NCI-H2227 (cell line): ENCODE results near the gene C1QA.

Source experiments
- DNase-seq: peaks from one replicate; lab custom pipeline; 2025; ENCODE audit not compliant: unreplicated experiment; lab: John Stamatoyannopoulos, UW

The C1QA gene

GRCh38 chr1:22636353-22636752 is at the start of gene C1QA:
Gene C1QA, plus strand, starts transcription at chr1:22636628. Its CDS starts 989 bp downstream, at chr1:22637617.
- no peak for DNase-seq

GRCh38 chr1:22587247-22587646 is 49.2 kb upstream of the C1QA start:
- DNase-seq, result no peak

- no peak for DNase-seq
Observed at GRCh38 chr1:22588899-22589422, 47.5 kb upstream of the C1QA start.

GRCh38 chr1:22591576-22591975 is 44.9 kb upstream of the C1QA start:
- no peak for DNase-seq

GRCh38 chr1:22592051-22592450 is 44.4 kb upstream of the C1QA start:
- no peak for DNase-seq

- DNase-seq, result no peak
Observed at GRCh38 chr1:22592919-22593790, 43.3 kb upstream of the C1QA start.

- DNase-seq, result no peak
Observed at GRCh38 chr1:22594396-22594795, 42.0 kb upstream of the C1QA start.

- DNase-seq, result no peak
Observed at GRCh38 chr1:22595108-22595507, 41.3 kb upstream of the C1QA start.

- no peak for DNase-seq
Observed at GRCh38 chr1:22597301-22597965, 39.0 kb upstream of the C1QA start.

GRCh38 chr1:22597996-22598395 is 38.4 kb upstream of the C1QA start:
- no peak for DNase-seq

- DNase-seq, result no peak
Observed at GRCh38 chr1:22598736-22599135, 37.7 kb upstream of the C1QA start.

- DNase-seq, result no peak
Observed at GRCh38 chr1:22600071-22600816, 36.2 kb upstream of the C1QA start.

- DNase-seq, result no peak
Observed at GRCh38 chr1:22600817-22601605, 35.4 kb upstream of the C1QA start.

GRCh38 chr1:22601610-22602009 is 34.8 kb upstream of the C1QA start:
- no peak for DNase-seq

GRCh38 chr1:22602060-22602740 is 34.2 kb upstream of the C1QA start:
- DNase-seq, result no peak

- no peak for DNase-seq
Observed at GRCh38 chr1:22606161-22606560, 30.3 kb upstream of the C1QA start.

- no peak for DNase-seq
Observed at GRCh38 chr1:22607154-22607553, 29.3 kb upstream of the C1QA start.

GRCh38 chr1:22608361-22608760 is 28.1 kb upstream of the C1QA start:
- no peak for DNase-seq

- peak; percentile 81 for DNase-seq
Observed at GRCh38 chr1:22609291-22609690, 27.1 kb upstream of the C1QA start.

- no peak for DNase-seq
Observed at GRCh38 chr1:22611530-22611947, 24.9 kb upstream of the C1QA start.
